K562 (cell line): ENCODE measurements around the gene GOSR1. TPM values are rescaled to one million over a fixed set of nuclear protein-coding genes. Genes with fewer than 3 reads are reported as not detected.
"Not testable (repeated sequence)": the region's sequence is repeated elsewhere in the genome, so short reads cannot be mapped to it uniquely, and the experiment has no call there.

ENCODE experiments used
- ATAC-seq: fragments of 200-7000 bp; cut with Tn5 transposase; 3 replicates; pipeline ENCODE4 v1.9.1; 2020; ENCODE audit warnings: moderate library complexity
- BruUV-seq: library from RNA; stranded (reverse); fragments of 400-500 nt; replicated peaks from 2 replicates; lab custom pipeline; 2021; lab: Mats Ljungman, UMichigan
- CTCF ChIA-PET: fragments of 300-600 bp; formaldehyde crosslinking; extraction: SDS; loops from one replicate; lab custom pipeline; 2021; ENCODE audit warnings: low intra/inter-chr PET ratio; lab: Yijun Ruan, JAX
- POLR2A ChIA-PET: fragments of 300-600, 350-650 bp; sonication (Branson Sonifier 250); formaldehyde crosslinking; extraction: SDS; loops from one replicate; lab custom pipeline; 2021; ENCODE audit warnings: antibody characterized with exemption, inconsistent platforms; lab: Yijun Ruan, JAX
- DNase-seq, 4 experiments: peaks; one replicate each; pipeline versions ENCODE4 v3.0.0 to v3.0.0-alpha.2; 2011 to 2018; ENCODE audit warnings: low spot score in 3 of 4, mixed read lengths in 3 of 4; ENCODE audit errors: extremely low read depth in 1 of 4
- FAIRE-seq: peaks from 2 replicates; lab custom pipeline; 2011; peaks lifted over from hg19 to GRCh38; lab: Jason Lieb, UNC
- H2AFZ ChIP-seq: 2 replicates; pipeline ENCODE4 v1.6.0; 2011; ENCODE audit warnings: low read depth, low read length, control low read depth, inconsistent platforms
- H3K27ac ChIP-seq: fragments of 200-600 bp; 3 replicates; pipeline ENCODE4 v1.8.0; 2011; ENCODE audit warnings: low read depth, mild to moderate bottlenecking, control low read depth, inconsistent platforms, low read length, moderate library complexity, mixed read lengths; ENCODE audit errors: extremely low read depth
- H3K27me3 ChIP-seq, 2 experiments: fragments of 300-600 bp in 1 of 2; 2 replicates in 1 of 2; 3 replicates in 1 of 2; pipeline versions ENCODE4 v1.6.0 to v1.8.0; 2011; ENCODE audit warnings: inconsistent platforms in 2 of 2, low read length in 2 of 2, mild to moderate bottlenecking in 1 of 2, mixed read lengths in 1 of 2, moderate library complexity in 1 of 2; ENCODE audit not compliant: control insufficient read depth in 2 of 2, insufficient read depth in 2 of 2
- H3K36me3 ChIP-seq: fragments of 300-600 bp; 3 replicates; pipeline ENCODE4 v1.8.0; 2011; ENCODE audit warnings: mild to moderate bottlenecking, low read length, inconsistent platforms; ENCODE audit not compliant: control insufficient read depth, insufficient read depth
- H3K4me1 ChIP-seq, 2 experiments: fragments of 200-600 bp in 1 of 2; replicated peaks in 1 of 2; 2 replicates in 1 of 2; 3 replicates in 1 of 2; pipeline versions ENCODE4 v1.5.1 to v1.8.0; 2011; ENCODE audit warnings: inconsistent platforms in 2 of 2, low read length in 2 of 2, mild to moderate bottlenecking in 1 of 2, mixed read lengths in 1 of 2, moderate library complexity in 1 of 2; ENCODE audit not compliant: control insufficient read depth in 2 of 2, insufficient read depth in 2 of 2
- H3K4me2 ChIP-seq: 2 replicates; pipeline ENCODE4 v1.6.1; 2011; ENCODE audit warnings: low read length, control low read depth, inconsistent platforms, mixed read lengths; ENCODE audit not compliant: insufficient read depth
- H3K4me3 ChIP-seq: fragments of 200-600 bp; sonication (generic), shearing (Covaris generic); 2 replicates; pipeline ENCODE4 v1.5.1; 2016; ENCODE audit warnings: control low read depth, inconsistent platforms
- H3K79me2 ChIP-seq: fragments of 200-600 bp; 3 replicates; pipeline ENCODE4 v1.8.0; 2011; ENCODE audit warnings: low read length, inconsistent platforms; ENCODE audit not compliant: control insufficient read depth, insufficient read depth
- H3K9ac ChIP-seq, 2 experiments: 2 replicates each; pipeline versions ENCODE4 v1.6.0 to v1.6.1; 2011; ENCODE audit warnings: low read depth in 2 of 2, low read length in 2 of 2, control low read depth in 1 of 2, inconsistent platforms in 1 of 2, mild to moderate bottlenecking in 1 of 2, mixed read lengths in 1 of 2; ENCODE audit not compliant: insufficient read depth in 1 of 2
- H3K9me1 ChIP-seq: one replicate; pipeline ENCODE4 v1.6.0; 2011; ENCODE audit warnings: inconsistent platforms, mild to moderate bottlenecking, low read length, moderate library complexity; ENCODE audit not compliant: control insufficient read depth, insufficient read depth
- H3K9me3 ChIP-seq: replicated peaks from 2 replicates; pipeline ENCODE4 v1.5.1; 2011; ENCODE audit warnings: low read depth, low read length, inconsistent platforms; ENCODE audit not compliant: control insufficient read depth, insufficient read depth
- H4K20me1 ChIP-seq: replicated peaks from 2 replicates; pipeline ENCODE4 v1.6.1; 2011; ENCODE audit warnings: low read length, inconsistent platforms, mixed read lengths; ENCODE audit not compliant: control insufficient read depth, insufficient read depth
- ARID1B ChIP-seq: fragments of 450-650 bp; IDR thresholded peaks from 2 replicates; pipeline ENCODE4 v1.6.1; 2016; ENCODE audit warnings: antibody characterized with exemption, mild to moderate bottlenecking, inconsistent platforms
- CBFA2T2 ChIP-seq: fragments of 450-650 bp; conservative IDR thresholded peaks from 2 replicates; pipeline ENCODE4 v1.6.1; 2017; ENCODE audit warnings: mild to moderate bottlenecking
- CBFA2T3 ChIP-seq: fragments of 450-650 bp; IDR thresholded peaks from 2 replicates; pipeline ENCODE4 v1.6.1; 2017
- CTBP1 ChIP-seq: fragments of 450-650 bp; IDR thresholded peaks from 2 replicates; pipeline ENCODE4 v1.6.1; 2016; ENCODE audit warnings: borderline replicate concordance
- TCF3 ChIP-seq: sonication (generic); formaldehyde crosslinking; IDR thresholded peaks from 2 replicates; pipeline ENCODE4 v1.4.0; 2020; ENCODE audit warnings: mild to moderate bottlenecking, missing genetic modification reagents
- WGBS: fragments of 100-300 bp; shearing (Covaris generic); methylation state at CpG from one replicate; pipeline ENCODE4 v1.1.6; 2016; ENCODE audit warnings: low coverage, mixed read lengths; ENCODE audit not compliant: insufficient coverage; ENCODE audit errors: missing lambda C conversion rate; 5-methylcytosine and 5-hydroxymethylcytosine counted together
- in situ Hi-C: fragments of 300-500 bp; cut with MboI; formaldehyde crosslinking; loops from 4 replicates; pipeline ENCODE4 v1.15.0; 2018; ENCODE audit warnings: inconsistent platforms, mixed read lengths
- intact Hi-C: fragments of 100-400 bp; cut with micrococcal nuclease; formaldehyde crosslinking; loops from 2 replicates; pipeline ENCODE4 v1.14.2; 2022
- polyA plus RNA-seq, 8 experiments: library from polyadenylated mRNA; depleted of rRNA in 4 of 8; stranded (reverse) in 5 of 8; unstranded in 3 of 8; fragments of >200 nt; fragmentation: Nextera tagmentation in 2 of 8; fragmentation: Illumina TruSeq in 1 of 8; extraction: Ambion mirVana in 2 of 8; extraction: Trizol in 1 of 8; gene quantifications; 2 replicates each; pipeline versions ENCODE4 v1.2.1 to v1.2.3, GENCODE V29; 2011 to 2014; ENCODE audit warnings: inconsistent platforms in 1 of 8, missing spikeins in 1 of 8
- total RNA-seq, 7 experiments: library from RNA; depleted of rRNA in 6 of 7; stranded (reverse); fragments of >200 nt in 6 of 7; fragmentation: Illumina TruSeq in 2 of 7; extraction: Trizol in 2 of 7; gene quantifications; 2 replicates each; pipeline versions ENCODE4 v1.2.1 to v1.2.3, GENCODE V29; 2011 to 2021; ENCODE audit warnings: low replicate concordance in 1 of 7

The GOSR1 gene
- total and polyA plus RNA-seq, 9 of the 15 experiments (the other 6 are each of a cell fraction or from before 2014, with no cell fraction given) = 17.6 to 95.5 (median 33.3) TPM

GRCh38 chr17:30563131-30563904 is 86.1 kb downstream of the GOSR1 start:
- peaks cover 0 to 30% of the 10 kb centered on the region in 2 experiments; a peak in 3 of 5 replicates for H3K4me1 ChIP-seq
- FAIRE-seq, H3K79me2 ChIP-seq, H3K9me1 ChIP-seq, H3K9ac ChIP-seq, H4K20me1 ChIP-seq, CTCF ChIA-PET, BruUV-seq, H3K9me3 ChIP-seq, H3K4me3 ChIP-seq, in situ Hi-C loops, H3K27ac ChIP-seq, DNase-seq, H3K4me2 ChIP-seq, POLR2A ChIA-PET, H3K36me3 ChIP-seq, ATAC-seq: not testable (repeated sequence)
- intact Hi-C loops = loop anchor here (10.0 kb wide), 1 partner anchor 151 kb away; no protein-coding TSS in a partner anchor
- H2AFZ ChIP-seq = 0 out of 2 replicates have a peak overlapping the region, but pooled peaks have one; percentile 27
- H3K27me3 ChIP-seq = peaks cover 6 to 26% of the 10 kb centered on the region in 2 experiments; a peak in 4 of 5 replicates
- 4% methylated on average over 9 of the region's 9 CpGs for WGBS
- TF ChIP-seq CTBP1 (peak; percentile 48; the same call in 1 of the 2 replicates), ARID1B (0 out of 2 replicates have a peak, but pooled peaks have one; percentile 17), CBFA2T2 (peak; percentile 22; the same call in 1 of the 2 replicates), CBFA2T3 (peak; percentile 34; the same call in 1 of the 2 replicates), TCF3 (peak; percentile 28)
